Endothelial cell of umbilical vein (primary cell): Measurements from ENCODE around the gene CHRNA9. TPM values are rescaled to one million over a fixed set of nuclear protein-coding genes. Genes with fewer than 3 reads are reported as not detected.

Source experiments
- BruUV-seq: library from RNA; stranded (reverse); fragments of 400-500 nt; replicated peaks from 2 replicates; lab custom pipeline; 2021; lab: Mats Ljungman, UMichigan
- CTCF ChIA-PET: fragments of 300-600, 350-600 bp; sonication (Branson Sonifier 250); formaldehyde crosslinking; loops from one replicate; lab custom pipeline; 2021; ENCODE audit warnings: antibody characterized with exemption, inconsistent platforms; lab: Charles Lee
- POLR2A ChIA-PET: fragments of 300-600, 350-600 bp; sonication (Branson Sonifier 250); formaldehyde crosslinking; loops from one replicate; lab custom pipeline; 2021; ENCODE audit warnings: antibody characterized with exemption, inconsistent platforms; lab: Charles Lee
- DNase-seq: peaks from one replicate; pipeline ENCODE4 v3.0.0-alpha.2; 2011; ENCODE audit warnings: low read depth, low spot score
- FAIRE-seq: peaks from 2 replicates; lab custom pipeline; 2011; peaks lifted over from hg19 to GRCh38; lab: Jason Lieb, UNC
- H2AFZ ChIP-seq: 2 replicates; pipeline ENCODE4 v1.6.0; 2012; ENCODE audit warnings: low read depth, low read length, control low read depth, inconsistent platforms
- H3K27ac ChIP-seq: 2 replicates; pipeline ENCODE4 v1.5.1; 2011; ENCODE audit warnings: low read depth, mild to moderate bottlenecking, control low read depth, low read length, moderate library complexity; ENCODE audit not compliant: insufficient read depth
- H3K27me3 ChIP-seq, 2 experiments: 2 replicates each; pipeline versions ENCODE4 v1.6.0 to v1.6.1; 2011; ENCODE audit warnings: low read length in 2 of 2, mixed read lengths in 1 of 2; ENCODE audit not compliant: control insufficient read depth in 2 of 2, insufficient read depth in 2 of 2
- H3K36me3 ChIP-seq, 2 experiments: 2 replicates in 1 of 2; 3 replicates in 1 of 2; pipeline ENCODE4 v1.5.1; 2011; ENCODE audit warnings: low read length in 2 of 2, mild to moderate bottlenecking in 1 of 2, moderate library complexity in 1 of 2; ENCODE audit not compliant: control insufficient read depth in 2 of 2, insufficient read depth in 2 of 2; ENCODE audit errors: extremely low read depth in 1 of 2
- H3K4me1 ChIP-seq: 3 replicates; pipeline ENCODE4 v1.5.1; 2011; ENCODE audit warnings: mild to moderate bottlenecking, low read length; ENCODE audit not compliant: control insufficient read depth, insufficient read depth; ENCODE audit errors: extremely low read depth
- H3K4me2 ChIP-seq: 2 replicates; pipeline ENCODE4 v1.6.1; 2011; ENCODE audit warnings: low read length, control low read depth, mixed read lengths; ENCODE audit not compliant: insufficient read depth
- H3K4me3 ChIP-seq, 3 experiments: fragments of 200-600 bp in 1 of 3; sonication (generic), shearing (Covaris generic) in 1 of 3; replicated peaks in 1 of 3; 2 replicates each; pipeline ENCODE4 v1.5.1; 2011 to 2016; ENCODE audit warnings: control low read depth in 3 of 3, low read length in 3 of 3, mild to moderate bottlenecking in 2 of 3, inconsistent platforms in 1 of 3, low read depth in 1 of 3, moderate library complexity in 1 of 3; ENCODE audit not compliant: insufficient read depth in 1 of 3
- H3K79me2 ChIP-seq: 2 replicates; pipeline ENCODE4 v1.6.0; 2012; ENCODE audit warnings: low read length, inconsistent platforms; ENCODE audit not compliant: control insufficient read depth, insufficient read depth
- H3K9ac ChIP-seq: replicated peaks from 2 replicates; pipeline ENCODE3; 2011; ENCODE audit warnings: low read length, control low read depth; ENCODE audit not compliant: insufficient read depth; ENCODE audit errors: extremely low read depth
- H3K9me1 ChIP-seq: replicated peaks from 3 replicates; pipeline ENCODE4 v1.6.0; 2011; ENCODE audit warnings: mild to moderate bottlenecking, low read length; ENCODE audit not compliant: control insufficient read depth, insufficient read depth; ENCODE audit errors: extremely low read depth
- H3K9me3 ChIP-seq: replicated peaks from 2 replicates; pipeline ENCODE4 v1.5.1; 2012; ENCODE audit warnings: low read length, inconsistent platforms; ENCODE audit not compliant: control insufficient read depth, insufficient read depth
- H4K20me1 ChIP-seq: replicated peaks from 2 replicates; pipeline ENCODE3; 2011; ENCODE audit warnings: mild to moderate bottlenecking, low read length; ENCODE audit not compliant: control insufficient read depth, insufficient read depth; ENCODE audit errors: extremely low read depth
- EZH2 ChIP-seq: IDR thresholded peaks from 2 replicates; pipeline ENCODE4 v1.6.1; 2012; ENCODE audit warnings: borderline replicate concordance, low read depth, mild to moderate bottlenecking, moderate library complexity, low read length, inconsistent platforms; ENCODE audit not compliant: severe bottlenecking
- FOS ChIP-seq: IDR thresholded peaks from 2 replicates; pipeline ENCODE4 v1.6.1; 2011; ENCODE audit warnings: mild to moderate bottlenecking, low read length, moderate library complexity, borderline replicate concordance; ENCODE audit not compliant: insufficient read depth
- GATA2 ChIP-seq: IDR thresholded peaks from 2 replicates; pipeline ENCODE4 v1.7.0; 2011; ENCODE audit warnings: low read depth, mild to moderate bottlenecking, moderate library complexity, mixed read lengths, low read length; ENCODE audit not compliant: insufficient read length, insufficient read depth
- JUN ChIP-seq: IDR thresholded peaks from 2 replicates; pipeline ENCODE4 v1.6.1; 2011; ENCODE audit warnings: borderline replicate concordance, low read depth; ENCODE audit not compliant: insufficient read length, insufficient read depth
- MAX ChIP-seq: IDR thresholded peaks from 2 replicates; pipeline ENCODE4 v1.6.1; 2011; ENCODE audit not compliant: insufficient read depth, insufficient read length
- MYC ChIP-seq: IDR thresholded peaks from one replicate; pipeline ENCODE4 v1.6.1; 2011; ENCODE audit warnings: mild to moderate bottlenecking, low read depth, low read length
- POLR2A ChIP-seq: IDR thresholded peaks from 2 replicates; pipeline ENCODE4 v1.6.1; 2012; ENCODE audit warnings: low read depth, mild to moderate bottlenecking, control low read depth, low read length
- POLR2AphosphoS5 ChIP-seq: IDR thresholded peaks from 2 replicates; pipeline ENCODE4 v1.6.1; 2012; ENCODE audit warnings: low read depth, mild to moderate bottlenecking, control low read depth, low read length, moderate library complexity; ENCODE audit not compliant: insufficient read depth
- dilution Hi-C: fragments of 300-500 bp; cut with MboI; formaldehyde crosslinking; loops from one replicate; pipeline ENCODE4 v1.15.0; 2019; ENCODE audit warnings: low sequenced_read_pairs; ENCODE audit not compliant: extremely low pct_ligation_motif_present
- intact Hi-C: fragments of 100-400 bp; cut with micrococcal nuclease; formaldehyde crosslinking; loops from one replicate; pipeline ENCODE4 v1.10.0; 2022
- polyA plus RNA-seq, 4 experiments: library from polyadenylated mRNA; depleted of rRNA in 3 of 4; stranded (reverse) in 3 of 4; unstranded in 1 of 4; fragments of >200 nt; gene quantifications; 2 replicates each; pipeline versions ENCODE4 v1.2.1 to v1.2.3, GENCODE V29; 2011 to 2012; ENCODE audit warnings: missing spikeins in 1 of 4
- total RNA-seq: library from RNA; stranded (reverse); gene quantifications from 2 replicates; pipeline ENCODE4 v1.2.3, GENCODE V29; 2021
- TF ChIP-seq, protein P1 (sequence below), 2 donors: IDR thresholded peaks; 1 replicate in 1 of 2; 2 replicates in 1 of 2; pipeline ENCODE4 v1.5.1; 2011; ENCODE audit warnings: low read length in 2 of 2, mild to moderate bottlenecking in 2 of 2, moderate library complexity in 2 of 2, control low read depth in 1 of 2, inconsistent platforms in 1 of 2, low read depth in 1 of 2; ENCODE audit not compliant: insufficient read depth in 1 of 2; ENCODE audit errors: extremely low read depth in 1 of 2

Gene CHRNA9
- total and polyA plus RNA-seq, 2 donors (not counting 3 experiments of a cell fraction or from before 2014, with no cell fraction given) = not detected

DNA sequence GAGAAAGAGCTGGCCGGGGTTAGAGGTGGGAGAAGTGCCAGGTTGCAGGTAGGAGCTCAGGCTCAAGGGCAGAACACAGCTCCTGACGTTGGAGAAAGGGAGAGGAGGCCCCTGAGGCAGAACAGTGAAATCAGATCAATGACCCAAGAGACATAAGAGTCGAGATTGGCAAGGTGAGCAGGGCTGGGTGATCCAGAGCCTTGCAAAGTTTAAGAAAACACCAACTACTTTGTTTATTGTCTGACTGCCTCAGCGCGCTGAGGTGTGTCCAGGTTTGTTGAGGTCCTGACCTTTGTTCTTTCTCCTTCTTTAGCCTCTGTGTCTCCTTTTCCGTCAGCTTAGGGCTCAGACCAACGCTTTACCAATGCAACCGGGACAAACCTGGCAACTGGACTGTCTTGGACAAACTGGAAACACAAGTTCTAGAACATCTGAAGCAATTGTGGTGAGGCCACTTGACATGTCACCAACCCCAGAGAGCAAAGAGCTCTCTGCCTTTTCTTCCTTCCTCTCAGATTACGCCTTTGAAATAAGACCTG is 28.3 kb downstream of the CHRNA9 start:
- DNase-seq (no peak), FAIRE-seq (no peak)
- dilution Hi-C loops (no loop called here), intact Hi-C loops (no loop called here)
- Histone ChIP-seq H3K27me3 (no peaks in the 10 kb centered on the region), H3K9me3 (no peaks in the 10 kb centered on the region), H3K36me3 (no peaks in the 10 kb centered on the region), H3K4me3 (no peak overlapping the region), H3K79me2 (no peaks in the 10 kb centered on the region), H3K4me2 (no peak overlapping the region), H4K20me1 (no peaks in the 10 kb centered on the region), H3K27ac (no peak overlapping the region), H2AFZ (no peak overlapping the region), H3K9ac (no peak overlapping the region), H3K4me1 (no peaks in the 10 kb centered on the region), H3K9me1 (no peaks in the 10 kb centered on the region)
- no TSS peak for BruUV-seq
- CTCF ChIA-PET = no interaction called here
- TF ChIP-seq FOS = no peak
- POLR2A ChIA-PET = no interaction called here

GRCh38 chr4:40363945-40364344 is 28.8 kb downstream of the CHRNA9 start:
- Histone ChIP-seq H3K36me3 (no peaks in the 10 kb centered on the region), H2AFZ (no peak overlapping the region), H3K27me3 (no peaks in the 10 kb centered on the region), H4K20me1 (no peaks in the 10 kb centered on the region), H3K9me1 (no peaks in the 10 kb centered on the region), H3K4me2 (no peak overlapping the region), H3K79me2 (no peaks in the 10 kb centered on the region), H3K27ac (no peak overlapping the region), H3K4me3 (no peak overlapping the region), H3K9me3 (no peaks in the 10 kb centered on the region), H3K9ac (no peak overlapping the region), H3K4me1 (no peaks in the 10 kb centered on the region)
- FAIRE-seq (no peak), DNase-seq (no peak)
- POLR2A ChIA-PET = no interaction called here
- dilution Hi-C loops = no loop called here
- CTCF ChIA-PET = no interaction called here
- intact Hi-C loops = no loop called here
- no TSS peak for BruUV-seq
- TF ChIP-seq JUN = no peak
- TF ChIP-seq MYC = no peak
- TF ChIP-seq POLR2AphosphoS5 = no peak
- TF ChIP-seq GATA2 = no peak
- TF ChIP-seq EZH2 = no peak
- TF ChIP-seq, protein P1, sequence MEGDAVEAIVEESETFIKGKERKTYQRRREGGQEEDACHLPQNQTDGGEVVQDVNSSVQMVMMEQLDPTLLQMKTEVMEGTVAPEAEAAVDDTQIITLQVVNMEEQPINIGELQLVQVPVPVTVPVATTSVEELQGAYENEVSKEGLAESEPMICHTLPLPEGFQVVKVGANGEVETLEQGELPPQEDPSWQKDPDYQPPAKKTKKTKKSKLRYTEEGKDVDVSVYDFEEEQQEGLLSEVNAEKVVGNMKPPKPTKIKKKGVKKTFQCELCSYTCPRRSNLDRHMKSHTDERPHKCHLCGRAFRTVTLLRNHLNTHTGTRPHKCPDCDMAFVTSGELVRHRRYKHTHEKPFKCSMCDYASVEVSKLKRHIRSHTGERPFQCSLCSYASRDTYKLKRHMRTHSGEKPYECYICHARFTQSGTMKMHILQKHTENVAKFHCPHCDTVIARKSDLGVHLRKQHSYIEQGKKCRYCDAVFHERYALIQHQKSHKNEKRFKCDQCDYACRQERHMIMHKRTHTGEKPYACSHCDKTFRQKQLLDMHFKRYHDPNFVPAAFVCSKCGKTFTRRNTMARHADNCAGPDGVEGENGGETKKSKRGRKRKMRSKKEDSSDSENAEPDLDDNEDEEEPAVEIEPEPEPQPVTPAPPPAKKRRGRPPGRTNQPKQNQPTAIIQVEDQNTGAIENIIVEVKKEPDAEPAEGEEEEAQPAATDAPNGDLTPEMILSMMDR (IDR thresholded peaks at IDR 0.05; ENCODE audit: extremely low read depth in 1 of 2, insufficient read depth in 1 of 2, low read depth in 1 of 2, low read length in 2 of 2) = no peak
- TF ChIP-seq MAX = no peak
- TF ChIP-seq FOS = no peak
- no peak for TF ChIP-seq POLR2A
